Measurements from ENCODE around the gene RHBDD3.

DNA sequence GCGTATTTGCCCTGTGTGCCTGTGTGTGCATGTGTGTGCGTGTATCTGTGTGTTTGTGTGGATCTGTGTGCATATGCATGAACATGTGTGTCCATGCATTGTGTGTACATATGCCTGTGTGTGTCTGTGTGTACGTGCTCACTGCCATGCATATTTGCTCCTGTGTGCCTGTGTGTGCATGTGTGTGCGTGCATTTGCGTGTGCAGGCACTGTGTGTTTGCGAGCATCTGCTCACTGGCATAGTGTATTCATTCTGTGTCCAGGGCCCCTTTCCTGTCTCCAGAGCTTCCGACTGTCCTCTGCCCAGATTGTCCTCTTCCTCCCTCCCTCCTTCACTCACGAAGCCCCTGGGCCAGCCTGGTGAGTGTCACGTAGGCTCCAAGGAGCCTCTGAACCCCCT, 56.3 kb downstream of the RHBDD3 start:
- TF ChIP-seq, protein P1, sequence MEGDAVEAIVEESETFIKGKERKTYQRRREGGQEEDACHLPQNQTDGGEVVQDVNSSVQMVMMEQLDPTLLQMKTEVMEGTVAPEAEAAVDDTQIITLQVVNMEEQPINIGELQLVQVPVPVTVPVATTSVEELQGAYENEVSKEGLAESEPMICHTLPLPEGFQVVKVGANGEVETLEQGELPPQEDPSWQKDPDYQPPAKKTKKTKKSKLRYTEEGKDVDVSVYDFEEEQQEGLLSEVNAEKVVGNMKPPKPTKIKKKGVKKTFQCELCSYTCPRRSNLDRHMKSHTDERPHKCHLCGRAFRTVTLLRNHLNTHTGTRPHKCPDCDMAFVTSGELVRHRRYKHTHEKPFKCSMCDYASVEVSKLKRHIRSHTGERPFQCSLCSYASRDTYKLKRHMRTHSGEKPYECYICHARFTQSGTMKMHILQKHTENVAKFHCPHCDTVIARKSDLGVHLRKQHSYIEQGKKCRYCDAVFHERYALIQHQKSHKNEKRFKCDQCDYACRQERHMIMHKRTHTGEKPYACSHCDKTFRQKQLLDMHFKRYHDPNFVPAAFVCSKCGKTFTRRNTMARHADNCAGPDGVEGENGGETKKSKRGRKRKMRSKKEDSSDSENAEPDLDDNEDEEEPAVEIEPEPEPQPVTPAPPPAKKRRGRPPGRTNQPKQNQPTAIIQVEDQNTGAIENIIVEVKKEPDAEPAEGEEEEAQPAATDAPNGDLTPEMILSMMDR (conservative IDR thresholded peaks at IDR 0.05 in 1 of 2, IDR thresholded peaks at IDR 0.05 in 1 of 2; ENCODE audit: extremely low read depth in 1 of 2, insufficient read depth in 1 of 2, low read depth in 1 of 2, low read length in 2 of 2), result no peak
- TF ChIP-seq EZH2 (IDR thresholded peaks at IDR 0.05; ENCODE audit: borderline replicate concordance, low read length), result no peak
